ENCODE measurements around the gene GP1BB.

- no peak for TF ChIP-seq POLR2A (IDR thresholded peaks at IDR 0.05)
- no peak for TF ChIP-seq CTCF (IDR thresholded peaks at IDR 0.05)
These were observed 4.8 kb upstream of the GP1BB start for GRCh38 chr22:19718456-19719049.

Measured in prostate gland (tissue), 2 donors.